ENCODE results near the gene LRP6. TPM values are rescaled to one million over a fixed set of nuclear protein-coding genes. Genes with fewer than 3 reads are reported as not detected.

The LRP6 gene
- total and polyA plus RNA-seq, 9 donors = 11.9 to 46.5 (median 40.8) TPM

DNA sequence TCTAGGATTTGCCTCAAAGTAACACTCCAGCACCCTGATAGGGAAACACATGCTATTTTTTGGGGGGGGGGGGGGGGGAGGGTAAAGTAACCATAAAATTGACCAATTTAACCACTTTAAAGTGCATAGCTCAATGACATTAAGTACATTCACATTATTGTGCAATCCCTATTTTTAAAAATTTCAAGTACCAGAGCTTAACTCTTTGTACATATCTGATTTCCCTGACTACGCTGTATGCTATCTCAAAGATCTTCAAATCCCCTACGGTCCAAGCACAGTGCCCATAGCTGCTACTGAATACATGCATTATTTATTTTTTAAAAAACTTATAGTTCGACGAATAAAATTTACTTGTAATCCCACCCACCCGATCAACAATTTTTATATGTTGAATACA is 133.1 kb downstream of the LRP6 start:
- Histone ChIP-seq H3K4me1 (ENCODE audit: insufficient read depth) (no peaks in the 10 kb centered on the region), H3K9me3 (no peaks in the 10 kb centered on the region), H3K27ac (no peak overlapping the region), H3K4me3 (no peak overlapping the region), H3K36me3 (no peaks in the 10 kb centered on the region), H3K27me3 (no peaks in the 10 kb centered on the region)
- 96 to 98% (median 97%) methylated on average over 5 of the region's 5 CpGs for WGBS, 3 donors
- intact Hi-C loops (cut with DNase I) = no loop called here
- DNase-seq = no peak
- no peak for TF ChIP-seq EP300 (IDR thresholded peaks at IDR 0.05)
- no peak for TF ChIP-seq POLR2A (IDR thresholded peaks at IDR 0.05)

- H3K27ac ChIP-seq = no peak overlapping the region
- H3K27me3 ChIP-seq = no peaks in the 10 kb centered on the region
- no peak overlapping the region for H3K4me3 ChIP-seq
- no peaks in the 10 kb centered on the region for H3K9me3 ChIP-seq
- no peak for DNase-seq
- H3K4me1 ChIP-seq (ENCODE audit: insufficient read depth) = no peaks in the 10 kb centered on the region
- intact Hi-C loops (cut with DNase I) = no loop called here
- WGBS, 3 donors = 86 to 92% (median 87%) methylated on average over 3 of the region's 3 CpGs
- H3K36me3 ChIP-seq = no peaks in the 10 kb centered on the region
- TF ChIP-seq EP300 (IDR thresholded peaks at IDR 0.05) (no peak), POLR2A (IDR thresholded peaks at IDR 0.05) (no peak)
- TF ChIP-seq, protein P1, sequence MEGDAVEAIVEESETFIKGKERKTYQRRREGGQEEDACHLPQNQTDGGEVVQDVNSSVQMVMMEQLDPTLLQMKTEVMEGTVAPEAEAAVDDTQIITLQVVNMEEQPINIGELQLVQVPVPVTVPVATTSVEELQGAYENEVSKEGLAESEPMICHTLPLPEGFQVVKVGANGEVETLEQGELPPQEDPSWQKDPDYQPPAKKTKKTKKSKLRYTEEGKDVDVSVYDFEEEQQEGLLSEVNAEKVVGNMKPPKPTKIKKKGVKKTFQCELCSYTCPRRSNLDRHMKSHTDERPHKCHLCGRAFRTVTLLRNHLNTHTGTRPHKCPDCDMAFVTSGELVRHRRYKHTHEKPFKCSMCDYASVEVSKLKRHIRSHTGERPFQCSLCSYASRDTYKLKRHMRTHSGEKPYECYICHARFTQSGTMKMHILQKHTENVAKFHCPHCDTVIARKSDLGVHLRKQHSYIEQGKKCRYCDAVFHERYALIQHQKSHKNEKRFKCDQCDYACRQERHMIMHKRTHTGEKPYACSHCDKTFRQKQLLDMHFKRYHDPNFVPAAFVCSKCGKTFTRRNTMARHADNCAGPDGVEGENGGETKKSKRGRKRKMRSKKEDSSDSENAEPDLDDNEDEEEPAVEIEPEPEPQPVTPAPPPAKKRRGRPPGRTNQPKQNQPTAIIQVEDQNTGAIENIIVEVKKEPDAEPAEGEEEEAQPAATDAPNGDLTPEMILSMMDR (IDR thresholded peaks at IDR 0.05) = no peak
These were observed 133.6 kb downstream of the LRP6 start for GRCh38 chr12:12133259-12133658.

DNA sequence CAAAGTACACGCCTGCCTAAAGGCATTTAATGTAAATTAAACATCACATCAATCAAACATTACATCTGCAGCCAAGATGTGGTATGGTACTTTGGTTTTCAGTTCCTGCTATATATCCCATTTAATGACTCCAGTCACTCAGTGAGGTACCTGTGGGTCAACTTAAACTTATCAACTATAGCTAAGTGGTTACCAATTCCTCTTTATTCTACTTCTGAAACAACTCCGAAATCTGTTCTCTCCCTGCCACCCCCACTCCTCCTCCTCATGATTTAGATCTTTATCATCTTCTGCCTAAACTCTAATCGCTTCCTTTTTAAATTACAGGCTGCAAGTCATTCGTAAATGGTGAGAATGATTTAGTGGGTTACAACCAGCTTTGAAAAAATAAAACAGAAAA is 138.2 kb downstream of the LRP6 start:
- WGBS, 3 donors = 85 to 92% (median 90%) methylated on average over 4 of the region's 4 CpGs
- intact Hi-C loops (cut with DNase I) = no loop called here
- DNase-seq = no peak
- Histone ChIP-seq H3K4me3 (no peak overlapping the region), H3K27me3 (no peaks in the 10 kb centered on the region), H3K4me1 (ENCODE audit: insufficient read depth) (no peaks in the 10 kb centered on the region), H3K27ac (no peak overlapping the region), H3K36me3 (no peaks in the 10 kb centered on the region), H3K9me3 (no peaks in the 10 kb centered on the region)
- TF ChIP-seq EP300 (IDR thresholded peaks at IDR 0.05) (no peak), POLR2A (IDR thresholded peaks at IDR 0.05) (no peak)
- TF ChIP-seq, protein P1 (IDR thresholded peaks at IDR 0.05) = no peak

DNA sequence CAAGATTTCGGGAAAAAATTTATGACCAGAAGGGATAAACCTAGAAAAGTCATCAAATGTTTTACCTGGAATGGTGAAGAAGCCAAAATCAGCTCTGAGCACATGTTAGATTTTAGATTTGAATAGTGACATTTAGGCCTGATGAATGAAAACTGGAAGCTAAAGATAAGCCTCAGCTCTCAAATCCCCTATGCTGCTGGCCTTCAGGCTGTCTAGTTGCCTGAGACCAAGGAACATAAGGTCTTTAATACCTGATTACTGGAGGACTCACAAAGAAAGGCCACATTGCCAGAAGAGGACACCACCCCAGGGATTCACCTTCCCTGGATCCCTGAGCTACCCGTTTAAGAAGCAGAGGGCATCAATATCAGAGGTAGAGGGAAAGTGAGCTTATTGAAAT is 139.5 kb downstream of the LRP6 start:
- no peaks in the 10 kb centered on the region for H3K27me3 ChIP-seq
- DNase-seq = no peak
- WGBS, 3 donors = 92 to 94% (median 92%) methylated on average over 2 of the region's 2 CpGs
- H3K4me1 ChIP-seq (ENCODE audit: insufficient read depth) = no peaks in the 10 kb centered on the region
- no peak overlapping the region for H3K27ac ChIP-seq
- intact Hi-C loops (cut with DNase I) = no loop called here
- TF ChIP-seq POLR2A (IDR thresholded peaks at IDR 0.05) = no peak
- TF ChIP-seq, protein P1 (IDR thresholded peaks at IDR 0.05) = no peak
- H3K9me3 ChIP-seq = no peaks in the 10 kb centered on the region
- H3K36me3 ChIP-seq = no peaks in the 10 kb centered on the region
- no peak overlapping the region for H3K4me3 ChIP-seq

DNA sequence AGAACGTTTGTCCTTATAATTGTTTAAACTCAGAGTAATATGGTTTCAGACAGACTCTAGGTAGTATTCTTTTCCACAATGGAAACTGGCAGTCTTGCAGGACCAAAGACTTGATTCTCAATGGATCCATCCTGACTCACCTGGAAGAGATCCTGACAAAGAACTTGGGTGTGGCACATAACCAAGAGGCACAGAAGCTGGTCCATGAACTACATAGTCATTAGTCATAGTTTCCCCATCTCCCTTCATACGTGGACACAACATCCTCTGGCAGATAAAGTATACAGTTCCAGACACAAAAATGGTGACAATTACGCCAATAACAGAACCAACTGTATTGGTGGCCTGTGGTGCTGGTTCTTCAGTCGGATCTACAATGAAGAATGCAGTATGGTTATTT is 140.3 kb downstream of the LRP6 start:
- no peaks in the 10 kb centered on the region for H3K9me3 ChIP-seq
- WGBS, 3 donors = 90 to 93% (median 92%) methylated on average over 4 of the region's 4 CpGs
- H3K4me1 ChIP-seq (ENCODE audit: insufficient read depth) = no peaks in the 10 kb centered on the region
- TF ChIP-seq POLR2A (IDR thresholded peaks at IDR 0.05) = no peak
- TF ChIP-seq, protein P1 (IDR thresholded peaks at IDR 0.05) = no peak
- no peak for TF ChIP-seq EP300 (IDR thresholded peaks at IDR 0.05)
- no peak for DNase-seq
- no peak overlapping the region for H3K4me3 ChIP-seq
- intact Hi-C loops (cut with DNase I) = no loop called here
- no peaks in the 10 kb centered on the region for H3K27me3 ChIP-seq
- no peaks in the 10 kb centered on the region for H3K36me3 ChIP-seq
- H3K27ac ChIP-seq = no peak overlapping the region

Data from ovary (tissue), 9 donors.